Measurements from ENCODE around the gene ALAS1.

ALAS1 gene

GRCh38 chr3:52218026-52218425 lies 20.1 kb downstream of the ALAS1 start:
- Histone ChIP-seq H3K4me1 (ENCODE audit: control insufficient read depth in 2 of 2, insufficient read depth in 1 of 2, low read depth in 1 of 2, low read length in 2 of 2) (peaks cover 11 to 14% of the 10 kb centered on the region in 2 donors), H3K14ac (ENCODE audit: low read length) (no peak overlapping the region), H3K79me1 (ENCODE audit: low read depth, low read length) (no peaks in the 10 kb centered on the region), H3K9me3 (replicated peaks in 1 of 2; ENCODE audit: control insufficient read depth in 2 of 2, insufficient read depth in 1 of 2, low read depth in 1 of 2, low read length in 2 of 2) (no peaks in the 10 kb centered on the region), H2BK120ac (ENCODE audit: low read depth, low read length) (no peak overlapping the region), H3K9ac (ENCODE audit: low read depth, low read length, poor library complexity) (peak overlapping the region; percentile 50), H3K23ac (ENCODE audit: low read depth, low read length, poor library complexity) (no peak overlapping the region), H2AFZ (ENCODE audit: low read length) (no peak overlapping the region), H3K18ac (ENCODE audit: low read length) (no peak overlapping the region), H3K4me3 (ENCODE audit: low read length in 2 of 2) (no peak overlapping the region), H3K27ac (replicated peaks; ENCODE audit: low read length) (no peak overlapping the region), H2BK12ac (ENCODE audit: low read length) (no peak overlapping the region), H3K36me3 (replicated peaks in 1 of 2; ENCODE audit: control insufficient read depth in 2 of 2, insufficient read depth in 2 of 2, low read length in 2 of 2) (peaks cover 23 to 31% of the 10 kb centered on the region in 2 donors), H3K4ac (ENCODE audit: low read length) (no peak overlapping the region), H2BK5ac (ENCODE audit: low read length) (no peak overlapping the region), H3K4me2 (ENCODE audit: insufficient read depth, low read length, poor library complexity, severe bottlenecking) (no peak overlapping the region), H2BK15ac (ENCODE audit: low read length) (no peak overlapping the region), H3K27me3 (ENCODE audit: control insufficient read depth in 3 of 3, insufficient read depth in 3 of 3, low read depth in 1 of 3, low read length in 3 of 3) (no peaks in the 10 kb centered on the region), H2AK5ac (ENCODE audit: low read depth, low read length) (no peak overlapping the region), H4K8ac (ENCODE audit: low read depth, low read length) (no peak overlapping the region), H4K91ac (ENCODE audit: low read depth, low read length, poor library complexity) (no peak overlapping the region)
- DNase-seq (ENCODE audit: low spot score) = no peak
- WGBS, 2 donors (ENCODE audit: extremely low coverage in 2 of 2, insufficient read length in 2 of 2, insufficient replicate concordance in 1 of 2) = no CpG with 5 or more reads among the region's 3 CpGs

- Histone ChIP-seq H3K79me1 (ENCODE audit: low read depth, low read length) (peaks cover 2% of the 10 kb centered on the region), H2BK120ac (ENCODE audit: low read depth, low read length) (no peak overlapping the region), H2AK5ac (ENCODE audit: low read depth, low read length) (peak overlapping the region; percentile 51), H2AFZ (ENCODE audit: low read length) (peak overlapping the region; percentile 92), H3K9ac (ENCODE audit: low read depth, low read length, poor library complexity) (no peak overlapping the region), H3K4me3 (ENCODE audit: low read length in 2 of 2) (no peak overlapping the region), H3K9me3 (replicated peaks in 1 of 2; ENCODE audit: control insufficient read depth in 2 of 2, insufficient read depth in 1 of 2, low read depth in 1 of 2, low read length in 2 of 2) (no peaks in the 10 kb centered on the region), H3K23ac (ENCODE audit: low read depth, low read length, poor library complexity) (no peak overlapping the region), H2BK15ac (ENCODE audit: low read length) (no peak overlapping the region), H2BK5ac (ENCODE audit: low read length) (no peak overlapping the region), H2BK12ac (ENCODE audit: low read length) (no peak overlapping the region), H3K27me3 (ENCODE audit: control insufficient read depth in 3 of 3, insufficient read depth in 3 of 3, low read depth in 1 of 3, low read length in 3 of 3) (no peaks in the 10 kb centered on the region), H3K4me1 (ENCODE audit: control insufficient read depth in 2 of 2, insufficient read depth in 1 of 2, low read depth in 1 of 2, low read length in 2 of 2) (peaks cover 11 to 14% of the 10 kb centered on the region in 2 donors), H4K8ac (ENCODE audit: low read depth, low read length) (no peak overlapping the region), H3K4me2 (ENCODE audit: insufficient read depth, low read length, poor library complexity, severe bottlenecking) (no peak overlapping the region), H3K14ac (ENCODE audit: low read length) (no peak overlapping the region), H3K4ac (ENCODE audit: low read length) (no peak overlapping the region), H3K36me3 (replicated peaks in 1 of 2; ENCODE audit: control insufficient read depth in 2 of 2, insufficient read depth in 2 of 2, low read length in 2 of 2) (peaks cover 20 to 26% of the 10 kb centered on the region in 2 donors), H3K27ac (replicated peaks; ENCODE audit: low read length) (no peak overlapping the region), H4K91ac (ENCODE audit: low read depth, low read length, poor library complexity) (no peak overlapping the region), H3K18ac (ENCODE audit: low read length) (no peak overlapping the region)
- DNase-seq (ENCODE audit: low spot score) = no peak
- no CpG with 5 or more reads among the region's 12 CpGs for WGBS, 2 donors (ENCODE audit: extremely low coverage in 2 of 2, insufficient read length in 2 of 2, insufficient replicate concordance in 1 of 2)
Observed at GRCh38 chr3:52218454-52218853, 20.5 kb downstream of the ALAS1 start.

- no peaks in the 10 kb centered on the region for H3K27me3 ChIP-seq (ENCODE audit: control insufficient read depth in 3 of 3, insufficient read depth in 3 of 3, low read depth in 1 of 3, low read length in 3 of 3)
- H4K91ac ChIP-seq (ENCODE audit: low read depth, low read length, poor library complexity) = no peak overlapping the region
- H4K8ac ChIP-seq (ENCODE audit: low read depth, low read length) = no peak overlapping the region
- peaks cover 16 to 20% of the 10 kb centered on the region in 2 donors for H3K36me3 ChIP-seq (replicated peaks in 1 of 2; ENCODE audit: control insufficient read depth in 2 of 2, insufficient read depth in 2 of 2, low read length in 2 of 2)
- H3K23ac ChIP-seq (ENCODE audit: low read depth, low read length, poor library complexity) = no peak overlapping the region
- H3K18ac ChIP-seq (ENCODE audit: low read length) = no peak overlapping the region
- H3K4me3 ChIP-seq (ENCODE audit: low read length in 2 of 2) = no peak overlapping the region
- no peak overlapping the region for H3K9ac ChIP-seq (ENCODE audit: low read depth, low read length, poor library complexity)
- H2BK5ac ChIP-seq (ENCODE audit: low read length) = no peak overlapping the region
- H3K4ac ChIP-seq (ENCODE audit: low read length) = no peak overlapping the region
- H2BK12ac ChIP-seq (ENCODE audit: low read length) = no peak overlapping the region
- H3K9me3 ChIP-seq (replicated peaks in 1 of 2; ENCODE audit: control insufficient read depth in 2 of 2, insufficient read depth in 1 of 2, low read depth in 1 of 2, low read length in 2 of 2) = no peaks in the 10 kb centered on the region
- H2BK120ac ChIP-seq (ENCODE audit: low read depth, low read length) = no peak overlapping the region
- no CpG with 5 or more reads among the region's 6 CpGs for WGBS, 2 donors (ENCODE audit: extremely low coverage in 2 of 2, insufficient read length in 2 of 2, insufficient replicate concordance in 1 of 2)
- H3K4me2 ChIP-seq (ENCODE audit: insufficient read depth, low read length, poor library complexity, severe bottlenecking) = no peak overlapping the region
- H2BK15ac ChIP-seq (ENCODE audit: low read length) = no peak overlapping the region
- no peak for DNase-seq (ENCODE audit: low spot score)
- H2AFZ ChIP-seq (ENCODE audit: low read length) = peak overlapping the region; percentile 92
- peaks cover 2% of the 10 kb centered on the region for H3K79me1 ChIP-seq (ENCODE audit: low read depth, low read length)
- H3K4me1 ChIP-seq (ENCODE audit: control insufficient read depth in 2 of 2, insufficient read depth in 1 of 2, low read depth in 1 of 2, low read length in 2 of 2) = peaks cover 11 to 14% of the 10 kb centered on the region in 2 donors
- H3K27ac ChIP-seq (replicated peaks; ENCODE audit: low read length) = no peak overlapping the region
- H2AK5ac ChIP-seq (ENCODE audit: low read depth, low read length) = no peak overlapping the region
- no peak overlapping the region for H3K14ac ChIP-seq (ENCODE audit: low read length)
Observed at GRCh38 chr3:52218937-52219650, 21.1 kb downstream of the ALAS1 start.

- Histone ChIP-seq H3K79me1 (ENCODE audit: low read depth, low read length) (peaks cover 2% of the 10 kb centered on the region), H3K27ac (replicated peaks; ENCODE audit: low read length) (no peak overlapping the region), H3K4me1 (ENCODE audit: control insufficient read depth in 2 of 2, insufficient read depth in 1 of 2, low read depth in 1 of 2, low read length in 2 of 2) (peaks cover 11 to 14% of the 10 kb centered on the region in 2 donors), H3K4me3 (ENCODE audit: low read length in 2 of 2) (no peak overlapping the region), H2AFZ (ENCODE audit: low read length) (peak overlapping the region; percentile 66), H3K9ac (ENCODE audit: low read depth, low read length, poor library complexity) (no peak overlapping the region), H2AK5ac (ENCODE audit: low read depth, low read length) (no peak overlapping the region), H2BK5ac (ENCODE audit: low read length) (peak overlapping the region; percentile 8), H3K27me3 (ENCODE audit: control insufficient read depth in 3 of 3, insufficient read depth in 3 of 3, low read depth in 1 of 3, low read length in 3 of 3) (no peaks in the 10 kb centered on the region), H3K23ac (ENCODE audit: low read depth, low read length, poor library complexity) (no peak overlapping the region), H2BK12ac (ENCODE audit: low read length) (no peak overlapping the region), H3K14ac (ENCODE audit: low read length) (no peak overlapping the region), H3K36me3 (replicated peaks in 1 of 2; ENCODE audit: control insufficient read depth in 2 of 2, insufficient read depth in 2 of 2, low read length in 2 of 2) (peaks cover 5 to 6% of the 10 kb centered on the region in 2 donors), H3K4me2 (ENCODE audit: insufficient read depth, low read length, poor library complexity, severe bottlenecking) (no peak overlapping the region), H2BK15ac (ENCODE audit: low read length) (peak overlapping the region; percentile 13), H4K91ac (ENCODE audit: low read depth, low read length, poor library complexity) (no peak overlapping the region), H4K8ac (ENCODE audit: low read depth, low read length) (no peak overlapping the region), H2BK120ac (ENCODE audit: low read depth, low read length) (no peak overlapping the region), H3K4ac (ENCODE audit: low read length) (no peak overlapping the region), H3K18ac (ENCODE audit: low read length) (peak overlapping the region; percentile 42), H3K9me3 (replicated peaks in 1 of 2; ENCODE audit: control insufficient read depth in 2 of 2, insufficient read depth in 1 of 2, low read depth in 1 of 2, low read length in 2 of 2) (no peaks in the 10 kb centered on the region)
- peak; percentile 81 for DNase-seq (ENCODE audit: low spot score)
- WGBS, 2 donors (ENCODE audit: extremely low coverage in 2 of 2, insufficient read length in 2 of 2, insufficient replicate concordance in 1 of 2) = no CpG with 5 or more reads among the region's 9 CpGs
Observed at GRCh38 chr3:52220380-52221026, 22.5 kb downstream of the ALAS1 start.
